Natural killer cell (primary cell): ENCODE results near the gene SYCE3. TPM values are rescaled to one million over a fixed set of nuclear protein-coding genes. Genes with fewer than 3 reads are reported as not detected.
"Not testable (repeated sequence)": the region's sequence is repeated elsewhere in the genome, so short reads cannot be mapped to it uniquely, and the experiment has no call there.

Source experiments
- ATAC-seq, 3 donors: fragments of 150-1000 bp in 2 of 3; fragments of 200-7000 bp in 1 of 3; cut with Tn5 transposase; 1 replicate in 1 of 3; 2 replicates in 2 of 3; pipeline ENCODE4 v1.10.0; 2021; ENCODE audit warnings: mild to moderate bottlenecking in 2 of 3, moderate library complexity in 2 of 3
- DNase-seq, 2 donors: peaks; one replicate each; pipeline versions ENCODE4 v3.0.0 to v3.0.0-alpha.2; 2013 to 2021; ENCODE audit warnings: mixed read lengths in 1 of 2
- H3K27ac ChIP-seq: one replicate; pipeline ENCODE4 v1.5.1; 2013; ENCODE audit warnings: mild to moderate bottlenecking, low read length
- H3K27me3 ChIP-seq: one replicate; pipeline ENCODE4 v1.6.1; 2013; ENCODE audit warnings: low read length; ENCODE audit not compliant: control insufficient read depth, insufficient read depth
- H3K36me3 ChIP-seq: one replicate; pipeline ENCODE4 v1.6.1; 2013; ENCODE audit warnings: low read length; ENCODE audit not compliant: control insufficient read depth, insufficient read depth
- H3K4me1 ChIP-seq: one replicate; pipeline ENCODE4 v1.6.1; 2013; ENCODE audit warnings: low read length; ENCODE audit not compliant: control insufficient read depth, insufficient read depth
- H3K4me3 ChIP-seq: one replicate; pipeline ENCODE4 v1.5.1; 2013; ENCODE audit warnings: low read length
- H3K9me3 ChIP-seq: one replicate; pipeline ENCODE4 v1.6.1; 2013; ENCODE audit warnings: low read length; ENCODE audit not compliant: control insufficient read depth, insufficient read depth
- H3K27ac Mint-ChIP-seq, 2 donors: one replicate each; pipeline ENCODE4 v1.8.0; 2022; ENCODE audit warnings: mild to moderate bottlenecking in 2 of 2, mixed read lengths in 2 of 2, moderate library complexity in 1 of 2
- H3K27me3 Mint-ChIP-seq, 2 donors: one replicate each; pipeline ENCODE4 v1.8.0; 2022; ENCODE audit warnings: low read depth in 2 of 2, mixed read lengths in 2 of 2
- H3K36me3 Mint-ChIP-seq: one replicate; pipeline ENCODE4 v1.8.0; 2022; ENCODE audit warnings: mixed read lengths
- H3K4me1 Mint-ChIP-seq, 2 donors: one replicate each; pipeline ENCODE4 v1.8.0; 2022; ENCODE audit warnings: mixed read lengths in 2 of 2
- H3K4me3 Mint-ChIP-seq: one replicate; pipeline ENCODE4 v1.8.0; 2022; ENCODE audit warnings: mild to moderate bottlenecking, moderate library complexity, mixed read lengths
- H3K9me3 Mint-ChIP-seq, 2 donors: one replicate each; pipeline ENCODE4 v1.8.0; 2022; ENCODE audit warnings: mixed read lengths in 2 of 2
- WGBS: methylation state at CpG from one replicate; pipeline ENCODE4 v1.1.7; 2013; ENCODE audit warnings: missing lambda C conversion rate; ENCODE audit not compliant: insufficient coverage; 5-methylcytosine and 5-hydroxymethylcytosine counted together
- intact Hi-C: fragments of 100-400 bp; cut with micrococcal nuclease; formaldehyde crosslinking; loops from one replicate; pipeline ENCODE4 v1.14.2; 2022
- total RNA-seq, 4 donors: library from RNA; stranded (reverse); fragments of 120-200 nt in 1 of 4; gene quantifications; one replicate each; pipeline versions ENCODE4 v1.2.3 to v1.2.4, GENCODE V29; 2013 to 2022
- TF ChIP-seq, protein P1 (sequence below): fragments of 200-600 bp; IDR thresholded peaks from one replicate; pipeline ENCODE4 v1.8.0; 2022; ENCODE audit warnings: antibody characterized with exemption

Gene SYCE3
- total RNA-seq, 3 donors from 2014 or later (not counting 1 experiment from before 2014, with no cell fraction given): not detected

DNA sequence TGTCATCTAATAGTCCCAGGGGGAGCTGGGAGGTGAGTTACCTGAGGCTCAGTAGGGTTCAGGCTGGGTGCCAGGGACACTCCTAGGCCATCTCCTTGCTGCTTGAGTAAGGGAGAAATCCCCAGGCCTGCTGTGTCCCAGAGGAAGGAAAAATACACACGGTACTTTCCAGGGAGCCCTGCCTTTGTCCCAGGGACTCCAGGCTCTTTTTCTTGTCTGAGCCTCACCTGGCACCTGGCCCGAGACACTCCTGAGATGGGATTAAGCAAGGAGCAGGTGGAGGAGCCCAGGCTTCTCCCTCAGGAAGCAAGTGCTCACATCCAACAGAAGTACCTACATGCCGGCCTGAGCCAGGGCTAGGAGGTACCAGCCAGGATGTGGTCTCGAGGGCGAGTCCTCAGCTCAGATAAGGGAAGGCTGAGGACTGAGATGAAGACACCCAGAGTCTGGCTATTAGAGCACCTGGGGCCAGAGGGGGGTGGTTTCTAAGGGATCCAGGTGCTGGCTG, 17.9 kb downstream of the SYCE3 start:
- peak in 1 of 3 donors; percentile 54 for ATAC-seq
- no peaks in the 10 kb centered on the region for H3K36me3 ChIP-seq
- H3K4me1 ChIP-seq: peaks cover 60% of the 10 kb centered on the region
- Mint-ChIP-seq H3K27ac (peak overlapping the region; percentile 82 to 86), H3K4me1 (peaks cover 15 to 53% of the 10 kb centered on the region in 2 donors), H3K4me3 (peak overlapping the region; percentile 74), H3K36me3 (no peaks in the 10 kb centered on the region), H3K27me3 (no peaks in the 10 kb centered on the region), H3K9me3 (no peaks in the 10 kb centered on the region)
- H3K4me3 ChIP-seq: peak overlapping the region; percentile 30
- peak; percentile 27 to 60 for DNase-seq
- no peaks in the 10 kb centered on the region for H3K9me3 ChIP-seq
- H3K27me3 ChIP-seq: no peaks in the 10 kb centered on the region
- 45% methylated on average over 5 of the region's 5 CpGs for WGBS
- intact Hi-C loops: loop anchor here (1.0 to 5.0 kb wide), 4 partner anchors 14 to 77 kb away; partner anchors contain the start of genes CHKB, SYCE3 and TYMP
- TF ChIP-seq, protein P1, sequence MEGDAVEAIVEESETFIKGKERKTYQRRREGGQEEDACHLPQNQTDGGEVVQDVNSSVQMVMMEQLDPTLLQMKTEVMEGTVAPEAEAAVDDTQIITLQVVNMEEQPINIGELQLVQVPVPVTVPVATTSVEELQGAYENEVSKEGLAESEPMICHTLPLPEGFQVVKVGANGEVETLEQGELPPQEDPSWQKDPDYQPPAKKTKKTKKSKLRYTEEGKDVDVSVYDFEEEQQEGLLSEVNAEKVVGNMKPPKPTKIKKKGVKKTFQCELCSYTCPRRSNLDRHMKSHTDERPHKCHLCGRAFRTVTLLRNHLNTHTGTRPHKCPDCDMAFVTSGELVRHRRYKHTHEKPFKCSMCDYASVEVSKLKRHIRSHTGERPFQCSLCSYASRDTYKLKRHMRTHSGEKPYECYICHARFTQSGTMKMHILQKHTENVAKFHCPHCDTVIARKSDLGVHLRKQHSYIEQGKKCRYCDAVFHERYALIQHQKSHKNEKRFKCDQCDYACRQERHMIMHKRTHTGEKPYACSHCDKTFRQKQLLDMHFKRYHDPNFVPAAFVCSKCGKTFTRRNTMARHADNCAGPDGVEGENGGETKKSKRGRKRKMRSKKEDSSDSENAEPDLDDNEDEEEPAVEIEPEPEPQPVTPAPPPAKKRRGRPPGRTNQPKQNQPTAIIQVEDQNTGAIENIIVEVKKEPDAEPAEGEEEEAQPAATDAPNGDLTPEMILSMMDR: no peak
- H3K27ac ChIP-seq: peak overlapping the region; percentile 89

DNA sequence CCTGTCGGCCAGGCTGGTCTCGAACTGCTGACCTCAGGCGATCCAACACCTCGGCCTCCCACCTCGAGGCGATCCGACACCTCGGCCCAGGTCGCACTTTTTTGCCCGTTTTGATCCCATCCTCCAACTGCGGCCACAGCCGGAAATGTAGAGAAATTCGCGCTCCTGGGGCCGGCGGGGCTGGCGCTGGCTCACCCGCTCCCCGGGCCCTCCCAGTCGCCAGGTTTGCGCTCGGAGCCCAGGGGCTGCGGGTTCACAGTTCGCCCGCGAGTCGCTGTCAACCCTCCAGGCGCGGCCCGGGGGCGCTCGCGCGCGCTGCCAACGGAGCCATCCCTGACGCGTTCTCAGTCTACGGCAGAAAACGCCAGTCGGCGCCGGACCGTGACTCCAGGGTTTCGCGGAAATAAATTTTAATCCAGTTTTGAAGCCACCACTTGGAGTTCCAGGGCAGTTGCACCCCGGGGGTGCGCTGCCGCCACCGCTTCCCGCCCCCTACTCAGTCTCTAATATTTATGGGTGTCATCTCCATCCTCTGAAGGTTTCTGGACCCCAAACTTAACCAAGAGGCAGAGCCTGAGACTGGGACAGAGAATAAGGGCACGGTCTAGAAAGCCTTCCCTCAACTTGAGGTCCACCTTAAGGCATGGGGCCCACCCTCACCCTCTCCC, 18.5 kb downstream of the SYCE3 start:
- WGBS: 4% methylated on average over 51 of the region's 52 CpGs
- Histone ChIP-seq H3K4me3 (peak overlapping the region; percentile 30), H3K27me3 (no peaks in the 10 kb centered on the region), H3K4me1 (peaks cover 59% of the 10 kb centered on the region), H3K36me3 (no peaks in the 10 kb centered on the region), H3K9me3 (no peaks in the 10 kb centered on the region), H3K27ac (peak overlapping the region; percentile 89)
- Mint-ChIP-seq H3K4me3 (peak overlapping the region; percentile 74), H3K27me3 (no peaks in the 10 kb centered on the region), H3K27ac (peak overlapping the region; percentile 82 to 86), H3K9me3 (no peaks in the 10 kb centered on the region), H3K4me1 (peaks cover 21 to 53% of the 10 kb centered on the region in 2 donors), H3K36me3 (no peaks in the 10 kb centered on the region)
- DNase-seq: peak; percentile 86 to 91
- TF ChIP-seq, protein P1: peak; percentile 69
- peak; percentile 67 to 78 (median 73) for ATAC-seq
- intact Hi-C loops: loop anchor here (1.0 to 5.0 kb wide), 4 partner anchors 13 to 77 kb away; partner anchors contain the start of genes CHKB, SYCE3 and TYMP

DNA sequence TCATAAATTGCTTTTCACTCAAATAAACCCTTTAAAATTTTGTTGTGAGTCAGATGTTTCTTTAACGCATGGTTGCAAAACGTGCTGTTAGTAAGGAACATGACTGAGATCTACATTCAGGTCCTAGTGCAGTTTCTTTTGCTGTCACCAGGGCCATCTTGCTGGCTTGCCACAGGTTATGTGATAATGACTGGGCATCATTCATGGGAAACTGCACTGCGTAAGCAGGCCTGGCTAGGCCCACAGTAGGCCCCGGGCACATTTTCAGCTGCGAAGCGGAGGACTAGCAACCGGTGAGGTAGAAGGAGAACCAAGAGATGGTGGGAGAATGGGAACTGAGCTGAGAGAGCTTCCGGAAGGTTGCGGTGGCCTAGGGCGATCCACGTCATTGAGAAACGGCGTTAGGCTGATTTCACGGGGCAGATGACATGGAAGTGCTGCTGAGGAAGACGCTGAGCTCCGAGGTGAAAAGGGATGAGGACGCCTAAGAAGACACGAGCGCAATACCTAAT, 20.2 kb downstream of the SYCE3 start:
- Histone ChIP-seq H3K27me3 (no peaks in the 10 kb centered on the region), H3K4me1 (peaks cover 62% of the 10 kb centered on the region), H3K4me3 (no peak overlapping the region), H3K36me3 (no peaks in the 10 kb centered on the region), H3K27ac (peak overlapping the region; percentile 92), H3K9me3 (no peaks in the 10 kb centered on the region)
- Mint-ChIP-seq H3K4me3 (peak overlapping the region; percentile 7), H3K4me1 (peaks cover 26 to 54% of the 10 kb centered on the region in 2 donors), H3K36me3 (no peaks in the 10 kb centered on the region), H3K9me3 (no peaks in the 10 kb centered on the region), H3K27ac (peak overlapping the region; percentile 98 to 100), H3K27me3 (no peaks in the 10 kb centered on the region)
- ATAC-seq: no peak
- TF ChIP-seq, protein P1: no peak
- intact Hi-C loops: loop anchor here (5.0 kb wide), 1 partner anchor 40 kb away; the partner anchor contains the start of gene CHKB
- WGBS: 89% methylated on average over 19 of the region's 19 CpGs
- DNase-seq: no peak

DNA sequence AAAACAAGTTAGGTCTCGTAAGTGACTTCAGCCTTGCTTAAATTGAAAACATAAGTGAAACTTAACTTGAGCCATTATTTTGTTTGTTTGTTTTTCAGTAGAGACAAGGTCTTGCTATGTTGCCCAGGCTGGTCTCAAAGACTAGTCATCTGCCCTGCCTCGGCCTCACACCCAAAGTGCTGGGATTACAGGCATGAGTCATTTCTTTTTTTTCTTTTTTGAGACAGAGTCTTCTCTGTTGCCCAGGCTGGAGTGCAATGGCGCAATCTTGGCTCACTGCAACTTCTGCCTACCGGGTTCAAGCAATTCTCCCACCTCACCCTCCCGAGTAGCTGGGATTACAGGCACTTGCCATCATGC, 21.1 kb downstream of the SYCE3 start:
- H3K36me3 ChIP-seq, H3K27me3 ChIP-seq, H3K4me3 Mint-ChIP-seq, H3K4me3 ChIP-seq, ATAC-seq, H3K36me3 Mint-ChIP-seq, H3K27me3 Mint-ChIP-seq, DNase-seq, H3K9me3 Mint-ChIP-seq, H3K9me3 ChIP-seq: not testable (repeated sequence)
- H3K27ac ChIP-seq: peak overlapping the region; percentile 92
- peak overlapping the region; percentile 98 to 100 for H3K27ac Mint-ChIP-seq
- intact Hi-C loops: loop anchor here (5.0 kb wide), 1 partner anchor 41 kb away; the partner anchor contains the start of gene CHKB
- H3K4me1 ChIP-seq: peaks cover 61% of the 10 kb centered on the region
- WGBS: 49% methylated on average over 4 of the region's 5 CpGs
- H3K4me1 Mint-ChIP-seq: peaks cover 26 to 52% of the 10 kb centered on the region in 2 donors
